GM12878 (cell line): Measurements from ENCODE around the gene TMCC2.

Source experiments
- BRCA1 ChIP-seq: IDR thresholded peaks from 2 replicates; pipeline ENCODE4 v1.6.1; 2011; ENCODE audit warnings: low read depth, low read length, improper control_type of control experiment
- CBX5 ChIP-seq: sonication (generic); IDR thresholded peaks from 2 replicates; pipeline ENCODE4 v1.6.1; 2016; ENCODE audit warnings: low read depth, moderate library complexity, mild to moderate bottlenecking, inconsistent platforms
- CTCF ChIP-seq, 3 experiments: IDR thresholded peaks in 2 of 3; conservative IDR thresholded peaks in 1 of 3; 2 replicates each; pipeline ENCODE4 v1.5.1; 2011; ENCODE audit warnings: low read depth in 3 of 3, low read length in 3 of 3, mild to moderate bottlenecking in 3 of 3, control low read depth in 2 of 3, moderate library complexity in 2 of 3, inconsistent platforms in 1 of 3, mixed read lengths in 1 of 3; ENCODE audit not compliant: control insufficient read depth in 2 of 3, insufficient read depth in 1 of 3; ENCODE audit errors: extremely low read depth in 1 of 3
- EZH2 ChIP-seq: IDR thresholded peaks from 2 replicates; pipeline ENCODE4 v1.6.1; 2012; ENCODE audit warnings: low read depth, mild to moderate bottlenecking, control low read depth, inconsistent platforms, low read length, borderline replicate concordance; ENCODE audit not compliant: control insufficient read depth
- NFYB ChIP-seq: IDR thresholded peaks from 2 replicates; pipeline ENCODE4 v1.6.1; 2011; ENCODE audit warnings: low read depth, mild to moderate bottlenecking, low read length, improper control_type of control experiment, moderate library complexity; ENCODE audit not compliant: insufficient read depth
- POLR2AphosphoS5 ChIP-seq: IDR thresholded peaks from 2 replicates; pipeline ENCODE4 v1.6.1; 2011; ENCODE audit warnings: mild to moderate bottlenecking, low read length, inconsistent platforms
- SMAD5 ChIP-seq: IDR thresholded peaks from 2 replicates; pipeline ENCODE4 v1.6.1; 2016; ENCODE audit warnings: antibody characterized with exemption, low read depth
- SMC3 ChIP-seq: IDR thresholded peaks from 2 replicates; pipeline ENCODE4 v1.6.1; 2011; ENCODE audit warnings: low read length, improper control_type of control experiment, borderline replicate concordance

GRCh38 chr1:205183676-205184335, 43.9 kb upstream of the TMCC2 start:
- TF ChIP-seq CBX5 (no peak), BRCA1 (no peak), POLR2AphosphoS5 (no peak), CTCF (IDR thresholded peaks at IDR 0.05 in 2 of 3, conservative IDR thresholded peaks at IDR 0.05 in 1 of 3; ENCODE audit: control insufficient read depth in 2 of 3, extremely low read depth in 1 of 3, insufficient read depth in 1 of 3, low read depth in 3 of 3, low read length in 3 of 3) (no peak), SMAD5 (no peak), NFYB (no peak), EZH2 (no peak), SMC3 (no peak)
